Fibroblast of villous mesenchyme (primary cell): ENCODE measurements around the gene PRKN. TPM values are rescaled to one million over a fixed set of nuclear protein-coding genes. Genes with fewer than 3 reads are reported as not detected.

Experiments used
- DNase-seq: peaks from one replicate; pipeline ENCODE4 v3.0.0-alpha.2; 2010; ENCODE audit warnings: low read depth
- H3K4me3 ChIP-seq: 2 replicates; pipeline ENCODE4 v1.5.1; 2011; ENCODE audit warnings: low read depth, mild to moderate bottlenecking, low read length
- total RNA-seq: library from RNA; depleted of rRNA; stranded (reverse); fragments of >200 nt; gene quantifications from 2 replicates; pipeline ENCODE4 v1.2.3, GENCODE V29; 2012
- TF ChIP-seq, protein P1 (sequence below): IDR thresholded peaks from 2 replicates; pipeline ENCODE4 v1.5.1; 2012; ENCODE audit warnings: low read depth, mild to moderate bottlenecking, low read length; ENCODE audit not compliant: insufficient read depth

Gene PRKN
- total RNA-seq, 1 donor: 2.2 TPM

DNA sequence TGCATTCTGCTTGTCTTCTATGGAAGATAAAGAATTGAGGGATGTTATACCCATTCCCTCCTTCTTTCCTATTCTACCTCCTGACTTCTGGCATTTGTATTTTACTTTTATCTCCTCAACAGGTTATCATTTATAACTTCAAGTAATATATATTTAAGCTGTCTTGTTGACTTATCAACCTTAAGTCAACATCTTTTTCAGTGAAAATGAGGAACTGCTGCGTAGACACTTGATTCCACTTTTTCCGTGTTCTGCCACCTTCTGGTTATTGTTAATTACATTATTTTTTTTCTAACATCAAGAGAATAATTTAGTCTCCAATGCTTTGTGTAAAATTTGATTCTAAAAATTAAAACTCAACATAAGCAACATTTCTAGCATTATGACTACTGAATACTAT lies 107.5 kb downstream of the PRKN start:
- TF ChIP-seq, protein P1, sequence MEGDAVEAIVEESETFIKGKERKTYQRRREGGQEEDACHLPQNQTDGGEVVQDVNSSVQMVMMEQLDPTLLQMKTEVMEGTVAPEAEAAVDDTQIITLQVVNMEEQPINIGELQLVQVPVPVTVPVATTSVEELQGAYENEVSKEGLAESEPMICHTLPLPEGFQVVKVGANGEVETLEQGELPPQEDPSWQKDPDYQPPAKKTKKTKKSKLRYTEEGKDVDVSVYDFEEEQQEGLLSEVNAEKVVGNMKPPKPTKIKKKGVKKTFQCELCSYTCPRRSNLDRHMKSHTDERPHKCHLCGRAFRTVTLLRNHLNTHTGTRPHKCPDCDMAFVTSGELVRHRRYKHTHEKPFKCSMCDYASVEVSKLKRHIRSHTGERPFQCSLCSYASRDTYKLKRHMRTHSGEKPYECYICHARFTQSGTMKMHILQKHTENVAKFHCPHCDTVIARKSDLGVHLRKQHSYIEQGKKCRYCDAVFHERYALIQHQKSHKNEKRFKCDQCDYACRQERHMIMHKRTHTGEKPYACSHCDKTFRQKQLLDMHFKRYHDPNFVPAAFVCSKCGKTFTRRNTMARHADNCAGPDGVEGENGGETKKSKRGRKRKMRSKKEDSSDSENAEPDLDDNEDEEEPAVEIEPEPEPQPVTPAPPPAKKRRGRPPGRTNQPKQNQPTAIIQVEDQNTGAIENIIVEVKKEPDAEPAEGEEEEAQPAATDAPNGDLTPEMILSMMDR: no peak
- DNase-seq: no peak
- no peak overlapping the region for H3K4me3 ChIP-seq

DNA sequence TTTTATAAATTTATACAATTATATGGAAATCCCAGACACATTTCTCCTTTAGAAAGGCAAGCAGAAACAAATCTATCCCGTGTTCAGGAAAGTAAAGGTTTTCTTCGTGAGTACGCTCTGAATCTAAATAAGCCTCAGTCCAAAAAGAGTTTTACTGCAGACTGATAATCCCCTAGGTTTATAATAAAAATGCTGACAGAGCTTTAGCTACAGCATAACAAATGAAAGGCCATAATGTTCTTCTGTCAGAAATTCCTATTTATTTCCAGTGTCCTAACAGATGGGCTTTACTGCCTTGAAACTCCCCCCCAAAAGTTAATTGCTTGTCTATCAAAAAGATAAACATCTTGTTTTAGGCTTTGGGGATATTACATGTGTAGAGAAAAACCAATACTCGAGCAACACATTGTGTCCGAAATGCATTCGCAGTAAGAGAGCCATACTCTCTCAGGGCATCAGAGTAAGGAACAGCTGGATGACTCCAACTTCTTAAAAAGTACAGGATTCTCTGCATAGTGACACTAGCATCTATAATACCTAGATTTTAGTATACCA lies 109.0 kb downstream of the PRKN start:
- TF ChIP-seq, protein P1: no peak
- H3K4me3 ChIP-seq: no peak overlapping the region
- no peak for DNase-seq

DNA sequence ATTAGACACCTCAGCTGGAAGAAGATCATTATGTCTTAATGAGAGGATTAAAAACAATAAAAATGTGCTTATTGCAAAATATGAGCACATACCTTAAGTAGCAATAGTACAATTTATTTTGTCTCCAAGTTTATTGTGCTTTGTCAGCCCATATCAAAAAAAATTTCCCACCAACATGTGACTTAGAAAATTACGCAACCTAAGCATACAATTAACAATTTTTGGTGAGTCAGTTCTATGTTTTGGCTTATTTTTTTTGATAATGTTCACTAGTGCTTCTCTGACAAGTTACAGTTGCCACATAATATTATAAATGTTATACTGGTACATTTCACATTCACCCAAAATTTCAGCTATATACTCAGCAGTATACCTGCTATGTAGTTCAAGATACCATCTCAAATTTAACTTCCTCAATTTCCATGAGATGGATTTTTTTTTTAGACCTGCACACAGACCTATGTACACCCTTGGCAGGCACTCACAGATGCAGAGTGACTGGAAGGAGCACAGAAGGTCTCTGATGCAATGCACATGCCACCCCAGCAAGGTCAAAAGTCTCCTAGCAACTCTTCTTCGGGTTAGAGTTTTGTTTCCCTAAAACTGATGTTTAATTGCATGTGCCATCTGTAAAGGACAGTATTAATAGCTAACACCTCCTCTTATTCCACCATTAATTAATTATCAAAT lies 112.4 kb downstream of the PRKN start:
- DNase-seq: peak; percentile 36
- TF ChIP-seq, protein P1: no peak
- no peak overlapping the region for H3K4me3 ChIP-seq

DNA sequence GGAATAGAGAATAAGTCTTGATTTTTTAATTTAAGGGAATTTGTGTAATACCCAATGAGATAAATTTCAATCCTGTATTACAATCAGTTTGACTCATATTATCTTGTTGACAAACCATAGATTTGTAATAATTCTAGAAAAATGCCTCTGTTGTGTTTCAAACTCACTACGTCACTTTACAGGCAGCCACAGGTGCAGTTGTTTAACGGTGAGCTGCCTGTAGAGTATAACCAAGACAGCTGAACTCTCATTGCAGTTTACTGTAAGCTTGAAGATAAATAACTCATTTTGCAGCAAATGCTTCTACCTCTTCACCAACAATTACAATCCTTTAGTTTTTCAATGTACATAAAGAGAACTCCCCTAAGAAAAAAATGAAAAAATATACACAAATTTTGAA lies 114.3 kb downstream of the PRKN start:
- TF ChIP-seq, protein P1: no peak
- DNase-seq: no peak
- no peak overlapping the region for H3K4me3 ChIP-seq

DNA sequence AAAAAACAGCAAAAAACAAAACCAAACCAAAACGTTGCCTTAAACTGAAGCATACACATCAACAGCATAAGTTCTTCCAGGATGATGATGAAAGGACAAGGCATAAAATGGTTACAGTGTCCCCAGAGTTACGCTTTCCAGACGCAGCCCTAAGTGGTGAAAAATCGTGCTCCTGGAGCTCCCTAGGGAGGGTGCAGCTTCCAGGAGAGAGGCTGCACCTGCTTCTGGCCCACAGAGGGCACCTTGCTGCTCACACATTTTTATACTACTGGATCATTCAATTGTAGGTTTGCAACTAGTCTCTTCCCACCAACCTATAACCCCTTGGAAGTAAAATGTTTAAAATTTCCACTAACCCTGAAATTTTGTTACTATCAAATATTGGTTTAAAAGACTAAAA lies 115.0 kb downstream of the PRKN start:
- H3K4me3 ChIP-seq: no peak overlapping the region
- DNase-seq: no peak
- TF ChIP-seq, protein P1: no peak

DNA sequence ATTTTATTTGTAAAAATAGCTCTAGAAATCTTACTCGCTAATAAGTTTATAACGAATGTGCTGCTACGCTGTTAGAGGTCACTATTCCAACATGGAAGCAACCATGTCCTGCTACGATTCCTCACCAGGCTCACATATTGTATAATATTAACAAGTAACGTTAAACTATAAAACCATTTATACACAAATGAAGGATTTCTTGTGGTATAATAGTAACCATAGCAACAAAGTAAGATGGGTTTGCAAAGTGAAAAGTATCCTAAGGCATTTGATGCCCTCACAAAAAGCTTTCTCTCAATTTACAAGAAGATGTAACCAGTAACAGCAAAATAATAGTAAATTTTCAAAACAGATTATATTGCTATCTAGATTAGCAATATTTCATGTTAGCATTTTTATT lies 117.2 kb downstream of the PRKN start:
- no peak overlapping the region for H3K4me3 ChIP-seq
- DNase-seq: no peak
- TF ChIP-seq, protein P1: no peak

DNA sequence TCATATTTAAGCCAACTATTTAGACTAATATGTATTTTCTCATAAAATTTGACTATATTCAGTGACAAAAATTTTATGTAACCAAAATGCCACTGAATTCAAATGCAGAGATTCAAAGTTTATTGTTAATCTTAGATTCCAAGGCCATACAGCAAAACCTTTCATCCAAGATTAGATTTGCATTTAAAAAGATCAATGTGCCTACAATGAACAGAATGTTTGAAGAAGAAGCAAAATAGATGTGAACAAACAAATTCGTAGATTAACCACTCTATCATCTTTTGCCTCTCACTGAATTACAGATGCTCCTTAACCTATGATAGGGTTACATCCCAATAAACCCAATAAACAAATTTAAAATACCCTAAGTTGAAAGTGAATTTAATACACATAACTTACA lies 121.7 kb downstream of the PRKN start:
- no peak overlapping the region for H3K4me3 ChIP-seq
- no peak for DNase-seq
- TF ChIP-seq, protein P1: no peak
